Keratinocyte (primary cell): ENCODE data around the gene ODAD3. TPM values are rescaled to one million over a fixed set of nuclear protein-coding genes. Genes with fewer than 3 reads are reported as not detected.

ENCODE experiments used
- DNase-seq: peaks from one replicate; pipeline ENCODE4 v3.0.0-alpha.2; 2011; ENCODE audit warnings: low read depth, missing footprints, low spot score
- FAIRE-seq: peaks from 2 replicates; lab custom pipeline; 2011; peaks lifted over from hg19 to GRCh38; lab: Jason Lieb, UNC
- H2AFZ ChIP-seq: 2 replicates; pipeline ENCODE4 v1.6.0; 2012; ENCODE audit warnings: low read length, control low read depth, inconsistent platforms; ENCODE audit not compliant: control insufficient read depth
- H3K27ac ChIP-seq: 2 replicates; pipeline ENCODE4 v1.5.1; 2011; ENCODE audit warnings: low read length; ENCODE audit not compliant: control insufficient read depth, insufficient read depth
- H3K27me3 ChIP-seq: 3 replicates; pipeline ENCODE4 v1.6.0; 2011; ENCODE audit warnings: low read length; ENCODE audit not compliant: control insufficient read depth, insufficient read depth; ENCODE audit errors: extremely low read depth
- H3K36me3 ChIP-seq, 2 experiments: 2 replicates in 1 of 2; 3 replicates in 1 of 2; pipeline ENCODE4 v1.5.1; 2011; ENCODE audit warnings: low read length in 2 of 2, mild to moderate bottlenecking in 1 of 2; ENCODE audit not compliant: control insufficient read depth in 2 of 2, insufficient read depth in 2 of 2; ENCODE audit errors: extremely low read depth in 1 of 2
- H3K4me1 ChIP-seq: 3 replicates; pipeline ENCODE4 v1.5.1; 2011; ENCODE audit warnings: low read length; ENCODE audit not compliant: control insufficient read depth, insufficient read depth; ENCODE audit errors: extremely low read depth
- H3K4me2 ChIP-seq: 3 replicates; pipeline ENCODE4 v1.6.0; 2011; ENCODE audit warnings: low read depth, low read length; ENCODE audit not compliant: control insufficient read depth, insufficient read depth; ENCODE audit errors: extremely low read depth
- H3K4me3 ChIP-seq, 3 experiments: fragments of 200-600 bp in 1 of 3; sonication (generic) in 1 of 3; 2 replicates in 2 of 3; 3 replicates in 1 of 3; pipeline ENCODE4 v1.5.1; 2011 to 2016; ENCODE audit warnings: low read length in 3 of 3, mild to moderate bottlenecking in 3 of 3, control low read depth in 2 of 3, inconsistent platforms in 1 of 3, low read depth in 1 of 3, mixed read lengths in 1 of 3, mixed run types in 1 of 3, moderate library complexity in 1 of 3; ENCODE audit not compliant: control insufficient read depth in 2 of 3, insufficient read depth in 2 of 3; ENCODE audit errors: extremely low read depth in 1 of 3
- H3K79me2 ChIP-seq: 2 replicates; pipeline ENCODE4 v1.6.0; 2012; ENCODE audit warnings: low read length; ENCODE audit not compliant: control insufficient read depth, insufficient read depth
- H3K9ac ChIP-seq: 3 replicates; pipeline ENCODE4 v1.6.0; 2011; ENCODE audit warnings: low read length; ENCODE audit not compliant: control insufficient read depth, insufficient read depth; ENCODE audit errors: extremely low read depth
- H3K9me1 ChIP-seq: 3 replicates; pipeline ENCODE4 v1.6.0; 2011; ENCODE audit warnings: low read length; ENCODE audit not compliant: control insufficient read depth, insufficient read depth; ENCODE audit errors: extremely low read depth
- H3K9me3 ChIP-seq: 2 replicates; pipeline ENCODE4 v1.5.1; 2012; ENCODE audit warnings: low read depth, low read length; ENCODE audit not compliant: control insufficient read depth
- H4K20me1 ChIP-seq: 3 replicates; pipeline ENCODE4 v1.6.0; 2011; ENCODE audit warnings: low read length; ENCODE audit not compliant: control insufficient read depth, insufficient read depth; ENCODE audit errors: extremely low read depth
- EZH2 ChIP-seq: IDR thresholded peaks from one replicate; pipeline ENCODE4 v1.6.1; 2012; ENCODE audit warnings: inconsistent platforms, mild to moderate bottlenecking, low read length, moderate library complexity
- dilution Hi-C: fragments of 300-500 bp; cut with MboI; formaldehyde crosslinking; loops from one replicate; pipeline ENCODE4 v1.7.0; 2020; ENCODE audit warnings: low sequenced_read_pairs; ENCODE audit not compliant: extremely low pct_ligation_motif_present
- polyA minus RNA-seq, 3 experiments: library from RNA; depleted of rRNA, polyadenylated mRNA; stranded (reverse); fragments of >200 nt; gene quantifications; 1 replicate in 1 of 3; 2 replicates in 1 of 3; 3 replicates in 1 of 3; pipeline ENCODE4 v1.2.3, GENCODE V29; 2011
- polyA plus RNA-seq, 5 experiments: library from polyadenylated mRNA; depleted of rRNA in 3 of 5; stranded (reverse) in 3 of 5; stranded (forward) in 1 of 5; unstranded in 1 of 5; fragments of >200 nt; gene quantifications; 1 replicate in 1 of 5; 2 replicates in 3 of 5; 3 replicates in 1 of 5; pipeline versions ENCODE4 v1.2.1 to v1.2.3, GENCODE V29; 2011 to 2012; ENCODE audit warnings: missing spikeins in 2 of 5, low read depth in 1 of 5, low replicate concordance in 1 of 5
- TF ChIP-seq, protein P1 (sequence below), 3 experiments: IDR thresholded peaks in 1 of 3; conservative IDR thresholded peaks in 1 of 3; optimal IDR thresholded peaks in 1 of 3; 2 replicates in 2 of 3; 3 replicates in 1 of 3; pipeline versions ENCODE3 to v1.5.1; 2011; ENCODE audit warnings: low read length in 3 of 3, mild to moderate bottlenecking in 3 of 3, moderate library complexity in 2 of 3, control low read depth in 1 of 3, inconsistent platforms in 1 of 3; ENCODE audit not compliant: insufficient read depth in 2 of 3; ENCODE audit errors: extremely low read depth in 1 of 3

The ODAD3 gene
- polyA plus RNA-seq, result 0.05 to 0.52 TPM (median 0.09 TPM) in 3 replicates
- not detected for polyA plus RNA-seq (2011; ENCODE audit: low read depth)
- polyA plus RNA-seq (2011; cell fraction: cytosol; rRNA removed), result 0.02 and 0.22 TPM in 2 replicates
- 0.18 and 0.25 TPM in 2 replicates for polyA plus RNA-seq (2011; cell fraction: nucleus; rRNA removed)
- 0.29 TPM in 1 of 2 replicates, not detected in the other for polyA plus RNA-seq (2012; ENCODE audit: low replicate concordance)
- 0.19 TPM in 1 of 3 replicates, not detected in the others for polyA minus RNA-seq
- polyA minus RNA-seq (2011; cell fraction: cytosol; rRNA and poly(A)+ RNA removed), result not detected
- not detected in 2 replicates for polyA minus RNA-seq (2011; cell fraction: nucleus; rRNA and poly(A)+ RNA removed)

DNA sequence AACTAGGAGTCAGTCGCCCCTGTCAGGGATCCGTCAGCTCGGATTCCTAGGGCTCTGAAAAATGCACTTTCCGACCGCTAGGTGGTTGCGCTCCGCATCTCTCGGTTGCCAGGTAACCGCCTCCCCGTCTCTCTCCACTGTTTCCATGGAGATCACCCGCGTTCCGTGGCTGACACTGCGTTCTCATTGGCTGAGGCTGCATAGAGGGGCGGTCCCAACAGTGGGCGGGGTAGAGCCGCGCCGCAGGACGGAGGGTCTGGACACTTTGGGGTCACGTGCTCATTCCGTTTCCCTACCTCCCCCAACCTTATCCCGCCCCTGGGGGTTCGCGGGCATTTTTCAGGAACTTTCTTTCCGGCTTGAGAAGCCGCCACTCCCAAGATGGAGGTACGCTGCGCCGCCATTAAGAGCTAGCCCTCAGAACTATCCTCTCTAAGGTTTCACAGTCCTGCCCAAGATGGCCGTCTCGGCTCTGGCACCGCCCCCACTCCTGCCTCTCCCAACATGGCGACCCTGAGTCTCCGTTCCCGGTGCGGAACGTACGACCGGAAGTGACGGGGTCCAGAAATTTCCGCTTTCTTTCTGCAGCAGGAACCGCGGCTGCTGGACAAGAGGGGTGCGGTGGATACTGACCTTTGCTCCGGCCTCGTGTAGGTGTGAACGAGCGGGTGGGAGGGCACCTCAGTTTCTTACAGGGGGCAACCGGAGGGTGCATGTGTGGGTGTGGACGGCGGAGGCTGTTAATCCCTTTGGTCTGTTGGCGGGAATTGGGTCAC is at the start of gene ODAD3, which contains the start of gene PRKCSH:
ODAD3 (minus strand) TSS at position 65 of the 776 bp plus-strand sequence. CDS start 105 bp downstream, outside the sequence.
PRKCSH (plus strand) TSS at position 579 of the 776 bp plus-strand sequence. CDS start 483 bp downstream, outside the sequence.
- peak; percentile 96 for FAIRE-seq
- Histone ChIP-seq H3K9me1 (peaks cover 2% of the 10 kb centered on the region), H3K4me2 (peak within 1 kb of the TSS; percentile 97), H4K20me1 (no peaks in the 10 kb centered on the region), H3K4me1 (peaks cover 10% of the 10 kb centered on the region), H3K27me3 (no peaks in the 10 kb centered on the region), H2AFZ (peak within 1 kb of the TSS; percentile 94), H3K9me3 (no peaks in the 10 kb centered on the region), H3K9ac (peak within 1 kb of the TSS; percentile 79), H3K4me3 (peak within 1 kb of the TSS; percentile 69 to 81 (median 74)), H3K79me2 (peaks cover 22% of the 10 kb centered on the region), H3K36me3 (peaks cover 13 to 19% of the 10 kb centered on the region in 2 experiments), H3K27ac (peak within 1 kb of the TSS; percentile 63)
- dilution Hi-C loops, result no loop called here
- peak; percentile 96 for DNase-seq
- TF ChIP-seq, protein P1, sequence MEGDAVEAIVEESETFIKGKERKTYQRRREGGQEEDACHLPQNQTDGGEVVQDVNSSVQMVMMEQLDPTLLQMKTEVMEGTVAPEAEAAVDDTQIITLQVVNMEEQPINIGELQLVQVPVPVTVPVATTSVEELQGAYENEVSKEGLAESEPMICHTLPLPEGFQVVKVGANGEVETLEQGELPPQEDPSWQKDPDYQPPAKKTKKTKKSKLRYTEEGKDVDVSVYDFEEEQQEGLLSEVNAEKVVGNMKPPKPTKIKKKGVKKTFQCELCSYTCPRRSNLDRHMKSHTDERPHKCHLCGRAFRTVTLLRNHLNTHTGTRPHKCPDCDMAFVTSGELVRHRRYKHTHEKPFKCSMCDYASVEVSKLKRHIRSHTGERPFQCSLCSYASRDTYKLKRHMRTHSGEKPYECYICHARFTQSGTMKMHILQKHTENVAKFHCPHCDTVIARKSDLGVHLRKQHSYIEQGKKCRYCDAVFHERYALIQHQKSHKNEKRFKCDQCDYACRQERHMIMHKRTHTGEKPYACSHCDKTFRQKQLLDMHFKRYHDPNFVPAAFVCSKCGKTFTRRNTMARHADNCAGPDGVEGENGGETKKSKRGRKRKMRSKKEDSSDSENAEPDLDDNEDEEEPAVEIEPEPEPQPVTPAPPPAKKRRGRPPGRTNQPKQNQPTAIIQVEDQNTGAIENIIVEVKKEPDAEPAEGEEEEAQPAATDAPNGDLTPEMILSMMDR (optimal IDR thresholded peaks at IDR 0.05 in 1 of 3, IDR thresholded peaks at IDR 0.05 in 1 of 3, conservative IDR thresholded peaks at IDR 0.05 in 1 of 3; ENCODE audit: extremely low read depth in 1 of 3, insufficient read depth in 2 of 3, low read length in 3 of 3), result peak; percentile 78 to 93 (median 93)
- TF ChIP-seq EZH2, result no peak

DNA sequence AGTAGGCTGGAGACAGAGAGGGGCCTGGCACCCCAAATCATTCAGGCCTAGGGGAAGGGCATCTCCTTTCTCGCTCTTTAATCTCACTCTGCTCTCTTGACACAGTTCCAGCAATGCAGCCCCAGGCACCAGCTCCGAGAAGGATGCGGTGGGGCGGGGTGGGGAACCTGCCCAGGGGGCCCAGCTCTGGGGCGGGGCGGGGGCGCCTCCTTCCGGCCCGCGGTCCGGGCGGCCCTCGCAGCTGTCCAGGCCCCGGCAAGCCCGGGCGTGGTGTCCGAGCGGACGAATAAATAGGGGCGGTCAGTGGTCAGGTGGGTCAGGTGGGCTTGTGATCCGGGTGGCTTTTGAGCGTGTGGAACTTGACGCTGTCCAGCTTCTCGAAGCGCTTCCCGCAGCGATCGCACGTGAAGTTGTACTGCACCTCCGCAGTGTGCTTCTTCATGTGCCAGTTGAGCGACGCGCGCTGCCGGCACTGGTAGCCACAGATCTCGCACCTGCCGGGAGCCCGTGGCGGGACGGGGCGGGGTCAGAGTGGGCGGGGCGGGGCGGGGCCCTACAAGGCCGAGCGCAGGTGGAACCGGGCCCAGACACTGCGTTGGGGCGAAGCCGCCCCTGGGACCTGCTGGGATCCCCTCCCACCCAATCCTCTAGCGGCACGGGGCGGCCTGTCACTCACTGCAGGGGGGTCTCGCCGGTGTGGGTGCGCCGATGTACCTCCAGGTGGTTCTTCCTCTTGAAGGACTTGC is 48.6 kb upstream of the ODAD3 start:
- Histone ChIP-seq H3K9ac (no peak overlapping the region), H3K4me1 (peaks cover 2% of the 10 kb centered on the region), H3K27me3 (peaks cover 33% of the 10 kb centered on the region), H3K79me2 (no peaks in the 10 kb centered on the region), H3K9me3 (no peaks in the 10 kb centered on the region), H4K20me1 (no peaks in the 10 kb centered on the region), H2AFZ (no peak overlapping the region), H3K4me2 (no peak overlapping the region), H3K27ac (no peak overlapping the region), H3K36me3 (no peaks in the 10 kb centered on the region), H3K4me3 (no peak overlapping the region), H3K9me1 (no peaks in the 10 kb centered on the region)
- TF ChIP-seq EZH2, result no peak
- TF ChIP-seq, protein P1 (optimal IDR thresholded peaks at IDR 0.05 in 1 of 3, IDR thresholded peaks at IDR 0.05 in 1 of 3, conservative IDR thresholded peaks at IDR 0.05 in 1 of 3; ENCODE audit: extremely low read depth in 1 of 3, insufficient read depth in 2 of 3, low read length in 3 of 3), result no peak
- dilution Hi-C loops, result no loop called here
- FAIRE-seq, result no peak
- DNase-seq, result no peak
